ENCODE data around the gene MACROH2A1. TPM values are rescaled to one million over a fixed set of nuclear protein-coding genes. Genes with fewer than 3 reads are reported as not detected.

MACROH2A1 gene
- total RNA-seq, 4 donors from 2014 or later, result 104 to 167 (median 136) TPM

DNA sequence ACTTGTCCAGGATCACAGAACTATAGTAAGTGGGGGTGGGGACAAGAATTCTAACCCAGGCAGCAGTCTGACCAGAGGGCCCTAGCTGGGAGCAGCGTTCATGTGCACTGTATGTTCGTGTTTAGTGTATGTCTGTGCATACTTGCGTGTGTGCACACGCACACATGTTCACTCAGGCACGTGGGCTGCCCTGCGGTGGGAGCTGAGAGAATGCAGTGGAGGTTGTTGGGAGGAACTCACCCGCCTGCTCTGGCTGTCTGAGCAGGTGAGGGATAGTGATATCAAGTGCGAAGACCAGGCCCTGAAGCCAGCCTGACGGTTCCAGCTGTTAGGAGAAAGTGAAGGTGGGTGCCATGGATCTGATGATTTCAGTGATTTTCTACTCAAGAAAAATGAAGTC, 47.2 kb upstream of the MACROH2A1 start:
- H3K9me3 ChIP-seq, result no peaks in the 10 kb centered on the region
- TF ChIP-seq, protein P1, sequence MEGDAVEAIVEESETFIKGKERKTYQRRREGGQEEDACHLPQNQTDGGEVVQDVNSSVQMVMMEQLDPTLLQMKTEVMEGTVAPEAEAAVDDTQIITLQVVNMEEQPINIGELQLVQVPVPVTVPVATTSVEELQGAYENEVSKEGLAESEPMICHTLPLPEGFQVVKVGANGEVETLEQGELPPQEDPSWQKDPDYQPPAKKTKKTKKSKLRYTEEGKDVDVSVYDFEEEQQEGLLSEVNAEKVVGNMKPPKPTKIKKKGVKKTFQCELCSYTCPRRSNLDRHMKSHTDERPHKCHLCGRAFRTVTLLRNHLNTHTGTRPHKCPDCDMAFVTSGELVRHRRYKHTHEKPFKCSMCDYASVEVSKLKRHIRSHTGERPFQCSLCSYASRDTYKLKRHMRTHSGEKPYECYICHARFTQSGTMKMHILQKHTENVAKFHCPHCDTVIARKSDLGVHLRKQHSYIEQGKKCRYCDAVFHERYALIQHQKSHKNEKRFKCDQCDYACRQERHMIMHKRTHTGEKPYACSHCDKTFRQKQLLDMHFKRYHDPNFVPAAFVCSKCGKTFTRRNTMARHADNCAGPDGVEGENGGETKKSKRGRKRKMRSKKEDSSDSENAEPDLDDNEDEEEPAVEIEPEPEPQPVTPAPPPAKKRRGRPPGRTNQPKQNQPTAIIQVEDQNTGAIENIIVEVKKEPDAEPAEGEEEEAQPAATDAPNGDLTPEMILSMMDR (IDR thresholded peaks at IDR 0.05 in 4 of 5, conservative IDR thresholded peaks at IDR 0.05 in 1 of 5), result no peak
- TF ChIP-seq POLR2A (IDR thresholded peaks at IDR 0.05), result no peak
- H3K36me3 ChIP-seq, result no peaks in the 10 kb centered on the region
- H3K27me3 ChIP-seq, result no peaks in the 10 kb centered on the region
- no peak overlapping the region for H3K4me3 ChIP-seq
- ATAC-seq (no peak), DNase-seq (no peak)
- in situ Hi-C loops (cut with MboI; ENCODE audit: low sequenced_read_pairs in 4 of 4), result no loop called here
- H3K27ac ChIP-seq, result no peak overlapping the region
- H3K4me1 ChIP-seq, result no peaks in the 10 kb centered on the region
- intact Hi-C loops (cut with DNase I; ENCODE audit: low total_unique reads), result no loop called here

DNA sequence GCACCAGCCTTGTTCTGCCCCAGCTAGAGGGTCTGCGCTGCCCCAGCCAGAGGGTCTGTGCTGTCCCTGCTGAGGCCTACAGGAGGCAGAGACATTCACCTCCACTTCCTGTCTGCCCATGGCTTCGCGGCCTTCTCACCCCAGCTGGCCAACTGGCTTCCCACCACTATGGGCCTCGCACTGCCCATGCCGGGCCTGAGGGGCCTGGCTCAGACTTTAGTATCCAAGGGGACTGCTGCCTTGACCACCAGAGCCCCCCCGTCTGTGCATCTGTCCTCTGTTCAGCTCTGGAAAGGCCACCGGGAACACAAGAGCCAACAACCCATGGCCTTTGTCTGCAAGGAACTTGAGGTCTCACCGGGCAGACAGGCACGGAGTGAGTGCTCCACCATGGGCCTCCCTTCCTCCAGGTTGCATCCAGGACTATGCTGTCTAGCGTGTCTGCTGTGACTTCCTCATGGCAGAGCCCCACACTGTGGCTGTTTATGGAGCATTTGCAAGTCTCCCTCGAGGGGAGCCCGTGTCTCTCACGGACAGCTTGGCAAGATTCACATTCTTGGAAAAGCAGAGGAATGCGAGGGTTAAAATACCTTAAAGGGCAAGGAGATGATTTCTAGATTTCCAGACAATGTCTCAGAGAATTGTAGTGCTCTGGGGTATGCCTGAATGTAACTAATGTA, 46.4 kb upstream of the MACROH2A1 start:
- intact Hi-C loops (cut with DNase I; ENCODE audit: low total_unique reads), result no loop called here
- ATAC-seq (no peak), DNase-seq (no peak)
- in situ Hi-C loops (cut with MboI; ENCODE audit: low sequenced_read_pairs in 4 of 4), result no loop called here
- Histone ChIP-seq H3K4me3 (no peak overlapping the region), H3K4me1 (no peaks in the 10 kb centered on the region), H3K27me3 (no peaks in the 10 kb centered on the region), H3K9me3 (no peaks in the 10 kb centered on the region), H3K27ac (no peak overlapping the region), H3K36me3 (no peaks in the 10 kb centered on the region)
- no peak for TF ChIP-seq POLR2A (IDR thresholded peaks at IDR 0.05)
- TF ChIP-seq, protein P1 (IDR thresholded peaks at IDR 0.05 in 4 of 5, conservative IDR thresholded peaks at IDR 0.05 in 1 of 5), result no peak

DNA sequence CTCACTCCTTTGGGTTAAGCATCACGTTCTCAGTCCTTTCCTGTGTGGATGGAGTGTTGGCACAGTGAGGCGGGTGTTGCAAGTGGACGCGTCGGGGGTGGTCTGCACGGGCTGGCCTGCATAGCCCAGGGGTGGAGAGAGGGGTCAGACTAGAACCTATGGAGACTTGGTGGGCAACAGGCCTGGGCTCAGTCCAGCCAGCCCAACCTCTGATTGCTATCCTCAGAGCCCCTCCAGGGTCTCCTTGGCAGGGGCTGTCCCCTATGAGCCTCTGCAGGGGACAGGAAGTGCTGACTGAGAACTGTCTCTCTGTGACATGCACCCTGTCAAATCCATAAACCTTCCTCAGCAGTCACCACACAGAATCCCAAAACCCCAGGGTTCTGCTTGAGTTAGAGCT, 45.9 kb upstream of the MACROH2A1 start:
- H3K4me3 ChIP-seq, result no peak overlapping the region
- H3K27ac ChIP-seq, result no peak overlapping the region
- intact Hi-C loops (cut with DNase I; ENCODE audit: low total_unique reads), result no loop called here
- peaks cover 1 to 4% of the 10 kb centered on the region in 2 donors for H3K4me1 ChIP-seq
- TF ChIP-seq POLR2A (IDR thresholded peaks at IDR 0.05), result no peak
- TF ChIP-seq, protein P1 (IDR thresholded peaks at IDR 0.05 in 4 of 5, conservative IDR thresholded peaks at IDR 0.05 in 1 of 5), result no peak
- H3K36me3 ChIP-seq, result no peaks in the 10 kb centered on the region
- H3K27me3 ChIP-seq, result no peaks in the 10 kb centered on the region
- ATAC-seq (no peak), DNase-seq (no peak)
- in situ Hi-C loops (cut with MboI; ENCODE audit: low sequenced_read_pairs in 4 of 4), result no loop called here
- no peaks in the 10 kb centered on the region for H3K9me3 ChIP-seq

DNA sequence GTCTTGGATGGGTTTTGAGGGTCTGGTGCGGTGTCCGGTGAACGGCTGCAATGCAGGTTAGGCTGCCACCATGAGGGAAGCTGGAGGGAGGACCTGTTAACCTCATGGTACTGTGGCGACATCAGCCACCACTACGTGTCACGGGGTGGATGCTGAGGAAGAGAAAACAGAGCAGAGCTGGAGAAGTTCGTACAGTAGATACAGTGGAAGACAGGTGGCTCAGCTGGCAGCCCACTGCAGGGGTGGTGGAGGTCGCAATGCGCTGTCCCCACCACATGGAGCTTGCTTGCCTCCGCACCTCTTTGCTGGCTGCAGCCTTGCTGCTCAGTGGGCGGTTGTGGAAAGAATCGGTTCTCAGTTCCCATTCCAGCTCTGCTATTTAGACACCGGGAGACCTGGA, 45.3 kb upstream of the MACROH2A1 start:
- no peak for ATAC-seq

More for the DNA sequence above, 45.3 kb upstream of the MACROH2A1 start:
- no peaks in the 10 kb centered on the region for H3K36me3 ChIP-seq
- in situ Hi-C loops (cut with MboI; ENCODE audit: low sequenced_read_pairs in 4 of 4) (no loop called here), intact Hi-C loops (cut with DNase I; ENCODE audit: low total_unique reads) (no loop called here)
- peaks cover 3 to 9% of the 10 kb centered on the region in 2 donors for H3K4me1 ChIP-seq
- TF ChIP-seq, protein P1 (IDR thresholded peaks at IDR 0.05 in 4 of 5, conservative IDR thresholded peaks at IDR 0.05 in 1 of 5), result no peak
- no peak for TF ChIP-seq POLR2A (IDR thresholded peaks at IDR 0.05)
- no peak overlapping the region for H3K27ac ChIP-seq
- H3K4me3 ChIP-seq, result no peak overlapping the region
- no peak for DNase-seq
- no peaks in the 10 kb centered on the region for H3K27me3 ChIP-seq
- no peaks in the 10 kb centered on the region for H3K9me3 ChIP-seq
